TTC549 (cell line): Measurements from ENCODE around the gene WFDC12.

ENCODE experiments used
- FAIRE-seq: peaks from 2 replicates; lab custom pipeline; 2012; peaks lifted over from hg19 to GRCh38; lab: Jason Lieb, UNC

WFDC12 gene

DNA sequence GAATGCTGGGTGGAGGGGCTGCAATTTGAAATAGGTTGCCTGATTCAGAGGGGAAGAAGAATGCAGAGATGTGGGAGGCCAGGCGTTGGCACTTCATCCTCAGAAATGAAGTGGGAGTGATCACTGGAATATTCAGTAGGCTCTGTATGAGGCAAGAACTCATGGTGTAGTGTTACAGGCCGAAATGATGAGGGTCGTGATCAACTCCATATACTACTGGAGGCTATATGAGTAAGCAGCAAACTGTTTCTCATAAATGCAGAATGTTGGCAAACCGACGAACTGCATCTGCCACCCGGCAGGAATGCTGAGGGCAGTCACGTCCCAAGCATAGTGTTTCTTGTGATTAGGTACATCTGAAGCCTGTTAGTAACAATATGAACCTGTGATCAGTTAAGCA, 36.0 kb downstream of the WFDC12 start:
- FAIRE-seq: no peak

DNA sequence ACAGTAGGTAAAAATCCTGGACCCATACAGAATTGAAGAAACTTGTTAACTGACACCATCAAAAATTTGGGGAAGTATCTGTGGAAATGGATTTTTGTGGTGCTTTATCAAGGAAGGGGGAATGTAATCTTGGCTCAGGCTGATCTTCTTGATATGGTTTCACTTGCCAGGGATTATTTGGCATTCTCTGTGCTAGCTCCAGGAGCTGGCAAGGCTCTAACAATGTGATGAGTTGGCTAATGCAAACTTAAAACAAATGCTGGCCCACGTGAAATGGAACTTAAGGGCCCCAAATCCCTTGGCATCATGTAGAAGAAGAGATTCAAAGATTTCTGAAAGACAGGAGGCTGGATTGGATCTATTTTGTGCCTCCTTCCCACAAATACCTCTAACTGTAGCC, 36.5 kb downstream of the WFDC12 start:
- no peak for FAIRE-seq

DNA sequence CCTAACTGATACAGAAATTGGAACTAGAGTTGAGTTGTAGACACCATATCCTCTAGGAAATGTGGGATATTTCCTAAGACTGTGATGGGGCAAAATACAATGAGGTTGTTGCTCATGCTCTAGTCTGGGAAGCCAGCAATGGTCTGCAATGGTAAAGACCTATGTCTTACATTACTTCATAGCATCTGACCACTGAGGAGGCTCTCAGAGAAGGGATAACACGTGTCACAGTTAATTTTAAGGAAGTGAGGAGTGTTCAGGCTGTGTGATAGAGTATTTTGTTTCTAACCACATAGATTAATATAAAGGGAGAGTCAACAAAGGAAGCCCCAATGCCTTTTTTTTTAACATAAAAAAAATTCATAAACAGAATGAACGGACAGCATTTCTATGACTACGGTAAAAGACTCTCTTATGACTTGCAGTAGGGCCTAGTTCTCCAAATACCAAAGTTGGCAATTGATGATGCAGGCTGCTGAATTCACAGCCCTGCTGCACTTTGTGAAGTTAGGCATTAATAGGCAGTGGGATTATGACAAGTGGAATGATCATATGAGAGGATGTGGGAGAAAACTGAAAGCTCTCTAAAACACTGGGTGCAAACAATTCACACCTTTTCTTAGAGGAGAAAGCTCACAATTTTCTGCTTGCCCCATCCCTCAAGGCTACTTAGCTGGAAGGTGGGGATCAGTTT, 37.0 kb downstream of the WFDC12 start:
- FAIRE-seq: no peak

DNA sequence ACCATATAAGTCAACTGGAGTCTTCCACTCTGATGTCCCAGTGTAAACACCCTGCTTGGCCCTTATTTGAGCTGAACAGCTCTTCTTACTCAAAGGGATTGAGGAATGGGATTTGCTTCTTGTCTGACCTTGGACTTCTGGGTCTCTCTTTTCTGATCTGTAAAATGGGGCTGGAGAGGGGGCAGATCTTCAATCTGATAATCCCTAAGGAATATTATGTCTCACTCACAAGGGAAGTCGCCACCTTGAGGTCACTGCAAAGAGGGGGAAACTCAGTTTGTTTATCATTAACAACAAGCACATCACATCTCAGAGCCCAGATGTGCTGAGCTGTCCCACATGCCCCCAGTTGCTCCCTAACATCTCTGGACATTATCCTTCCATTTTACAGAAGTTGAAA, 38.4 kb downstream of the WFDC12 start:
- FAIRE-seq: no peak

- FAIRE-seq: no peak
Observed at GRCh38 chr20:45085289-45085688, 39.0 kb downstream of the WFDC12 start.

DNA sequence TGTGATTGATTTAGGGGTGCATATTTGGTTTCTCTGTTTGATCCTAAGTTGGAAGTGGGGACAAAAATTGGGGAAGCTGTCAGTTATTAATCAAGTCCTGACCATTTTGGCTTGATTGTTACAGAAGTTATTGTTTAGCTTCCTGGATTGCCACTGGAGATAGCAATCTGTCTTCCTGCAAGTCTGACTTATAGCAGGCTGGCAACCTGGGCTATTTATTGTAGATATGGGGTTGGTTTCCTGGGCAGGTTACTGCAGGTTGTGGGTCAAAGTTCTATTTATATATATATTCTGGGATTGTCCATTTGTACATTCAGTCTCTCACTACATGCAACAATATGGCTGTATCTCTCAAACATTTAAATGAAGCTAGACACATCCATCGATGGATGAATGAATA, 41.1 kb downstream of the WFDC12 start:
- no peak for FAIRE-seq

GRCh38 chr20:45082468-45082867, 41.8 kb downstream of the WFDC12 start:
- no peak for FAIRE-seq

GRCh38 chr20:45080867-45081624, 43.2 kb downstream of the WFDC12 start:
- no peak for FAIRE-seq

- FAIRE-seq: no peak
Observed at GRCh38 chr20:45077559-45077958, 46.7 kb downstream of the WFDC12 start.
